Measurements from ENCODE around the gene POFUT2. TPM values are rescaled to one million over a fixed set of nuclear protein-coding genes. Genes with fewer than 3 reads are reported as not detected.
A peak's percentile ranks its signal among the peaks of the same experiment; 100 is the strongest.

POFUT2 gene
- total RNA-seq, 1 donor from 2014 or later = 31.9 TPM

DNA sequence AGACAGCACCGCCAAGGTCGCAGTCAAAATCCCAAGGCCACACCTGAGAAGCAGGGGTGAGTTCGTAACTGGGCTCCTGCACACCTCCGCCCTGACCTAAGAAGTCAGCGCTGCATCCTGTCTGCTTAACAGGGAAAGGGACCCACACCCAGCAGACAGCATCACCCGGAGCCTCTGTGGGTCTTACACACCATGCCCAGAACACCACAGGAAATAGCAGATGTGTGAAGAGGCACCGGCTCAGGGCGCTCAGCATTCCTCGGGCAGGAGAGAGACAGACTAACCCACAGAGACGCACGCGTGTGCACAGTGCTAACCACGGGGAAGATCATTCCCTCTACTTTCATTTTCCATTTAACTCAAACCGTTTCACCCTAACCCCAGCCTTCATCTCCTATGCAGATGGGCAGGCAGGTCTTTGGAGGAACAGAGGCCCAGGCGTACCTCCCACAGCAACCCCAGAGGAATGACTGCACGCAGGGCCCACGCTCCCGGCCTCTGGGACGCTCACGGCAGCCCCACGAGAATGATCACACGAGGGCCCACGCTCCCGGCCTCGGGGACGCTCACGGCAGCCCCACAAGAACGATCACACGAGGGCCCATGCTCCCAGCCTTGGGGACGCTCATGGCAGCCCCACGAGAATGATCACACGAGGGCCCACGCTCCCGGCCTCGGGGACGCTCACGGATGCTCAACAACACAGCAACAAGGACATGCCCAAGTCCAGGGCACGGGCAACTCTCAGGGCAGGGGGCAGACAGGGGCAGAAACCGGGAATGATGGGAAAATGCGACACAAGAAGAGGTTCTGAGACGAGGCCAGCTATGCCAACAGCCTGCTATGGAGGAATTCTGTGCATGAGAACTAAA, 20.9 kb downstream of the POFUT2 start:
- Mint-ChIP-seq H3K4me1 (ENCODE audit: low read depth, unreplicated experiment) (peaks cover 3% of the 10 kb centered on the region), H3K36me3 (ENCODE audit: unreplicated experiment) (peaks cover 14% of the 10 kb centered on the region), H3K27ac (ENCODE audit: unreplicated experiment) (peak overlapping the region; percentile 28), H3K9me3 (ENCODE audit: unreplicated experiment) (peaks cover 14% of the 10 kb centered on the region), H3K4me3 (ENCODE audit: unreplicated experiment) (no peak overlapping the region), H3K27me3 (ENCODE audit: unreplicated experiment) (peaks cover 4% of the 10 kb centered on the region)
- TF ChIP-seq, protein P1, sequence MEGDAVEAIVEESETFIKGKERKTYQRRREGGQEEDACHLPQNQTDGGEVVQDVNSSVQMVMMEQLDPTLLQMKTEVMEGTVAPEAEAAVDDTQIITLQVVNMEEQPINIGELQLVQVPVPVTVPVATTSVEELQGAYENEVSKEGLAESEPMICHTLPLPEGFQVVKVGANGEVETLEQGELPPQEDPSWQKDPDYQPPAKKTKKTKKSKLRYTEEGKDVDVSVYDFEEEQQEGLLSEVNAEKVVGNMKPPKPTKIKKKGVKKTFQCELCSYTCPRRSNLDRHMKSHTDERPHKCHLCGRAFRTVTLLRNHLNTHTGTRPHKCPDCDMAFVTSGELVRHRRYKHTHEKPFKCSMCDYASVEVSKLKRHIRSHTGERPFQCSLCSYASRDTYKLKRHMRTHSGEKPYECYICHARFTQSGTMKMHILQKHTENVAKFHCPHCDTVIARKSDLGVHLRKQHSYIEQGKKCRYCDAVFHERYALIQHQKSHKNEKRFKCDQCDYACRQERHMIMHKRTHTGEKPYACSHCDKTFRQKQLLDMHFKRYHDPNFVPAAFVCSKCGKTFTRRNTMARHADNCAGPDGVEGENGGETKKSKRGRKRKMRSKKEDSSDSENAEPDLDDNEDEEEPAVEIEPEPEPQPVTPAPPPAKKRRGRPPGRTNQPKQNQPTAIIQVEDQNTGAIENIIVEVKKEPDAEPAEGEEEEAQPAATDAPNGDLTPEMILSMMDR (IDR thresholded peaks at IDR 0.05; ENCODE audit: partially characterized antibody, unreplicated experiment) = no peak
- DNase-seq = no peak

DNA sequence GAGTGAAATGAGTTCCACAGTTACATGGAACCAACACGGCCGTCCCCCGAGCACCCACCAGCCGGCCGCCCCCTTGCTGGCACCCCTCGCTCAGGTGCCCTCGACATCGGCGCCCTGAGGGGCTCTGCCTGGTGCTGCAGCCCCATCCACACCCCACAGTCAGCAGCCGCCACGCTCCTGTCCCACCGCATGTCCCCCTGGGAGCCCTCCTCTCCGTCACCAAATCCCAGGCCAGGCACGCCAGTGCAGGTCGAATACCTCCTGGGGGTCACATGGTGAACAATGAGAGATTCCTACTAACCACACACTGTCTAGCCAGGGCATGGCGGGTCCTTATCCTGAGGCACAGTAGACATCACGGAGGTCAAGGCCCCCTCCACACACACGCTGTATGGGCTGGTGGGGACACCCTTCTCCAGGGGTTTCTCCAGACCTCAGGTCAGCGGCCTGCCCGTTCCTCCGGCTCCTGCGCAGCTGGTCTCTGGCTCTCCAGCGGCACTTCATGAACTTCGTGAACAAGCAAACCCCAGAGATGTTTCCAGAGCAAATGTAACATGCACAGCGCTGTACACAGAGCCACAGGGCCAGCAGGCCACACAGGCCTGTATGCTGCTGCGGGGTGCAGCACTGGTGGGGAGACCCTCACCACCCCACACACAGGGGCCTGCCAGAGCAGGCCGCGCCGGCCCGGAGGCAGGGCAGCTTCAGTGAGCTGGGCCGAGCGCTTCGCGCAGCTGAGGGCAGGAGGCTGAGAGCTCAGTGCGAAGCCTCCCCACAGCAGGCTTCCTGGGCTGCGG, 21.8 kb downstream of the POFUT2 start:
- Mint-ChIP-seq H3K9me3 (ENCODE audit: unreplicated experiment) (peaks cover 9% of the 10 kb centered on the region), H3K27ac (ENCODE audit: unreplicated experiment) (no peak overlapping the region)

DNA sequence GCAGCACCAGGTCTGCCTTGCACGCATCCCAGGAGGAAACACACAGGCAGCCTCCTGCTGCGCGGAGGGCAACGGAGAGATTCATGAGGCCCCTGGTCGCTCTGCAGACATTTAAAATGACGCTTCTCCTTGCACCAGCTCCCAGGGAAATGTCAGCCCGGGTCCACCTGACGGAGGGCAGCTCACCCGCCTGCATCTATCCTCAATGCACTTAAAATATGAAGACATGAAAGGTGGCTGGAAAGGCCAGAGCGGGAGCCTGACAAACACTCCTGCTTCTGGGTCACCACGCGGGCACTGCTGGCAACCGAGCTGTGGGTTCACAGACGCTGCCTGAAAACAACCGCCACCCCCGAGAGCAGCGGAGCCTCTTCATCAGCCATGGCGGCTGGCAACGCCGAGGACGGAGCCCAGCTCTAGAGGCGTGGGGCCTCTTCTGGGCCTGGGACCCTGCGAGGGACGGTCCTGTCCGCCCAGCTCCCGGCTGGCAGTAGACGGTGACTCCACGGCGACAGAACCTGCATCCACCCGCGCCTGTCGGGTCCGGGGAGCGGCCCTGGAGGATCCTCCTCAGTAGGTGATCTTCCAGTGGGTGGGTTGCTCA, 22.7 kb downstream of the POFUT2 start:
- DNase-seq = no peak

More for the DNA sequence above, 21.8 kb downstream of the POFUT2 start:
- H3K4me1 Mint-ChIP-seq (ENCODE audit: low read depth, unreplicated experiment) = peaks cover 3% of the 10 kb centered on the region
- no peak overlapping the region for H3K4me3 Mint-ChIP-seq (ENCODE audit: unreplicated experiment)
- TF ChIP-seq, protein P1 (IDR thresholded peaks at IDR 0.05; ENCODE audit: partially characterized antibody, unreplicated experiment) = no peak
- H3K36me3 Mint-ChIP-seq (ENCODE audit: unreplicated experiment) = peaks cover 14% of the 10 kb centered on the region
- DNase-seq = no peak
- peaks cover 4% of the 10 kb centered on the region for H3K27me3 Mint-ChIP-seq (ENCODE audit: unreplicated experiment)

DNA sequence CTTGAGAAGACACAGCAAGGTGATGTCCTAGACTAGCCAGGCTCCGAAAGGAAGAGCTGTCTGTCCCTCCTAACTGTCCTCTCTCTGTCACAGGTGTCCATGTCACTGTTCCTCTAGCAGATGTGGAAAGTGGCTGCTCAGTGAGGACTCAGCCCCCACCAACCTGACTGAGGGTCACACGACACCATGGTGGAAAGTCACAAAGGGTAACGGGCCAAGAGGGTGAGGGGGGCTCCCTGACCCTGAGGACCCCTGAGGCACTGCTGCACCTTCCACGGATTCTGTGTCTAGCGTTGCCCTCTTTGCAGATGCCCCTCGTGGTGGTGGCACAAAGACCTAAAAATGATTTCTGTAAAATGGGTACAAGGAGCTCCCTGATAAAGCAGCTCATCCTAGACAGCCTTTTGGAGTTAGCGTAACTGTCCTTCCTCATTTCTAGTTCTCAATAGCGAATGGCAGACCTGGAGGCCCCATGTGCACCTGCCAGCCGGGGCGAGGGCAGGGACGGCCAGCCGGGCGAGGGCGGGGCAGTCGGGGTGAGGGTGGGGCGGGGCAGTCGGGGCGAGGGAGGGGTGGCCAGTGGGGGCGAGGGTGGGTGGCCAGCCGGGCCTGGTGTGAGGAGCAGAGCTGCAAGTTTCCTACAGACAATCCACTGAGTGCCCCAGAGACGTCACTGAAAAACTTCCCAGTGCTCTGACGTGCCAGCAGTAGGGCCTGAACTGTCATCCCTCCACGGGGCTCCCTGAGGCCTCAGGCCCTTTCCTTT, 23.4 kb downstream of the POFUT2 start:
- Mint-ChIP-seq H3K36me3 (ENCODE audit: unreplicated experiment) (peaks cover 14% of the 10 kb centered on the region), H3K4me3 (ENCODE audit: unreplicated experiment) (no peak overlapping the region), H3K9me3 (ENCODE audit: unreplicated experiment) (peaks cover 7% of the 10 kb centered on the region), H3K4me1 (ENCODE audit: low read depth, unreplicated experiment) (peaks cover 3% of the 10 kb centered on the region), H3K27ac (ENCODE audit: unreplicated experiment) (no peak overlapping the region), H3K27me3 (ENCODE audit: unreplicated experiment) (peaks cover 4% of the 10 kb centered on the region)
- TF ChIP-seq, protein P1 (IDR thresholded peaks at IDR 0.05; ENCODE audit: partially characterized antibody, unreplicated experiment) = no peak
- no peak for DNase-seq

More for the DNA sequence above, 22.7 kb downstream of the POFUT2 start:
- TF ChIP-seq, protein P1 (IDR thresholded peaks at IDR 0.05; ENCODE audit: partially characterized antibody, unreplicated experiment) = no peak
- peaks cover 4% of the 10 kb centered on the region for H3K27me3 Mint-ChIP-seq (ENCODE audit: unreplicated experiment)
- H3K9me3 Mint-ChIP-seq (ENCODE audit: unreplicated experiment) = peaks cover 7% of the 10 kb centered on the region
- peaks cover 14% of the 10 kb centered on the region for H3K36me3 Mint-ChIP-seq (ENCODE audit: unreplicated experiment)
- no peak overlapping the region for H3K4me3 Mint-ChIP-seq (ENCODE audit: unreplicated experiment)
- H3K4me1 Mint-ChIP-seq (ENCODE audit: low read depth, unreplicated experiment) = peaks cover 3% of the 10 kb centered on the region
- no peak overlapping the region for H3K27ac Mint-ChIP-seq (ENCODE audit: unreplicated experiment)

Measured in glutamatergic neuron (in vitro differentiated cells).